Pancreas (tissue), 10 donors: ENCODE results near the gene MREG. TPM values are rescaled to one million over a fixed set of nuclear protein-coding genes. Genes with fewer than 3 reads are reported as not detected.

Experiments used
- ATAC-seq, 4 donors: fragments of 200-7000 bp; cut with Tn5 transposase; one replicate each; pipeline versions ENCODE4 v1.8.0 to v1.9.1; 2020; ENCODE audit warnings: mild to moderate bottlenecking in 4 of 4, moderate library complexity in 4 of 4
- DNase-seq, 6 donors: peaks; one replicate each; pipeline ENCODE4 v3.0.0-alpha.2; 2020
- FAIRE-seq: peaks from 2 replicates; lab custom pipeline; 2012; peaks lifted over from hg19 to GRCh38; lab: Jason Lieb, UNC
- H3K27ac ChIP-seq, 4 donors: fragments of 200-600 bp; sonication (generic); 1 replicate in 3 of 4; 2 replicates in 1 of 4; pipeline versions ENCODE4 v1.5.0 to v1.8.0; 2020
- H3K27me3 ChIP-seq, 4 donors: fragments of 200-600 bp; one replicate each; pipeline ENCODE4 v1.8.0; 2021
- H3K36me3 ChIP-seq, 3 donors: fragments of 200-600 bp; sonication (generic) in 1 of 3; one replicate each; pipeline versions ENCODE4 v1.5.0 to v1.8.0; 2020 to 2021
- H3K4me1 ChIP-seq, 3 donors: fragments of 200-600 bp; one replicate each; pipeline ENCODE4 v1.8.0; 2021
- H3K4me3 ChIP-seq, 4 donors: fragments of 200-600 bp; sonication (generic) in 2 of 4; one replicate each; pipeline versions ENCODE4 v1.5.0 to v1.8.0; 2020 to 2021
- H3K9me3 ChIP-seq, 4 donors: fragments of 200-600 bp; one replicate each; pipeline ENCODE4 v1.8.0; 2021
- WGBS, 2 donors: extraction: QIAGEN DNeasy Blood & Tissue Kit; methylation state at CpG; one replicate each; pipeline ENCODE4 v1.1.7; 2013; 5-methylcytosine and 5-hydroxymethylcytosine counted together
- intact Hi-C, 3 donors: fragments of 100-400 bp; cut with DNase I; formaldehyde crosslinking; loops; one replicate each; pipeline versions ENCODE4 v1.11.1 to v1.14.2; 2022
- polyA plus RNA-seq, 2 donors: library from polyadenylated mRNA; stranded (reverse); fragments of 200-250 nt; gene quantifications; one replicate each; pipeline ENCODE4 v1.2.3, GENCODE V29; 2013
- total RNA-seq, 6 donors: library from RNA; stranded (reverse); fragmentation: NEBNext Ultra II Directional in 4 of 6; extraction: Animal tissue kit (Norgen Biotek cat#: 25700) in 4 of 6; gene quantifications; one replicate each; pipeline versions ENCODE4 v1.2.1 to v1.2.4, GENCODE V29; 2021 to 2023
- TF ChIP-seq, protein P1 (sequence below), 4 donors: fragments of 200-600 bp; sonication (generic) in 3 of 4; IDR thresholded peaks; one replicate each; pipeline versions ENCODE4 v1.5.0 to v1.8.0; 2021; ENCODE audit warnings: antibody characterized with exemption in 4 of 4
- donor health status: healthy with polysubstance abuse.
- donor health status: DM: no; HTN: no; CAD: no; lungs with moderate emphysema.
- donor health status: DM: no; HTN: no; CAD: no.
- donor health status: control.
- donor health status: control.
- donor health status: Bipolar disorder and iron deficiency.
- donor health status: DM: yes; HTN: yes; CAD: no.
- donor health status: DM: no; HTN: no; CAD: no.
- donor health status: DM: no; HTN: no; CAD: no.
- donor health status: DM: yes; HTN: yes; CAD: no.

Gene MREG
- total and polyA plus RNA-seq, 8 donors, result 1.2 to 4.8 (median 2.3) TPM

DNA sequence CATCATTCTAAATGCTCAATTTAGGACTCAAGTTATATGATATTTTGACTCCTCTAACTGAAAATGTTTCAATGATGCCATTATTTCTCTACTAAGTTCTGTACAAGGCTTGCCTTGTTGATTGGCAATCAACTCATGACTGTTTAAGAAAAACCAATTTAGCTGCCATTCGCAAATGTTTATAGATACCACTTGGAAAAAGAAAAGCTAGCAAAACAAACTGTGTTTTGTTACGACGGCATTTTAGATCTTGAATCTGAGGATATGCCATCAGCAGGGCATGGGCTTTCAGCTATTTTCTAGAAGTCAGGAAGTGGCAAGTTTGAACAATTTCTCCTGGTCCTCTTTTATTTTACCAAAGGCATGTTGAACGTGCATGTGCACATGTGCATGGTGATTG, 65.3 kb downstream of the MREG start:
- no peak overlapping the region for H3K4me3 ChIP-seq
- H3K27me3 ChIP-seq, result no peaks in the 10 kb centered on the region
- FAIRE-seq, result no peak
- TF ChIP-seq, protein P1, sequence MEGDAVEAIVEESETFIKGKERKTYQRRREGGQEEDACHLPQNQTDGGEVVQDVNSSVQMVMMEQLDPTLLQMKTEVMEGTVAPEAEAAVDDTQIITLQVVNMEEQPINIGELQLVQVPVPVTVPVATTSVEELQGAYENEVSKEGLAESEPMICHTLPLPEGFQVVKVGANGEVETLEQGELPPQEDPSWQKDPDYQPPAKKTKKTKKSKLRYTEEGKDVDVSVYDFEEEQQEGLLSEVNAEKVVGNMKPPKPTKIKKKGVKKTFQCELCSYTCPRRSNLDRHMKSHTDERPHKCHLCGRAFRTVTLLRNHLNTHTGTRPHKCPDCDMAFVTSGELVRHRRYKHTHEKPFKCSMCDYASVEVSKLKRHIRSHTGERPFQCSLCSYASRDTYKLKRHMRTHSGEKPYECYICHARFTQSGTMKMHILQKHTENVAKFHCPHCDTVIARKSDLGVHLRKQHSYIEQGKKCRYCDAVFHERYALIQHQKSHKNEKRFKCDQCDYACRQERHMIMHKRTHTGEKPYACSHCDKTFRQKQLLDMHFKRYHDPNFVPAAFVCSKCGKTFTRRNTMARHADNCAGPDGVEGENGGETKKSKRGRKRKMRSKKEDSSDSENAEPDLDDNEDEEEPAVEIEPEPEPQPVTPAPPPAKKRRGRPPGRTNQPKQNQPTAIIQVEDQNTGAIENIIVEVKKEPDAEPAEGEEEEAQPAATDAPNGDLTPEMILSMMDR (IDR thresholded peaks at IDR 0.05), result no peak
- H3K4me1 ChIP-seq, result no peaks in the 10 kb centered on the region
- H3K27ac ChIP-seq, result no peak overlapping the region
- H3K9me3 ChIP-seq, result no peaks in the 10 kb centered on the region
- ATAC-seq, result no peak
- 88 to 93% methylated on average over 4 of the region's 4 CpGs for WGBS, 2 donors
- intact Hi-C loops, result no loop called here
- H3K36me3 ChIP-seq, result no peaks in the 10 kb centered on the region
- DNase-seq, result no peak

DNA sequence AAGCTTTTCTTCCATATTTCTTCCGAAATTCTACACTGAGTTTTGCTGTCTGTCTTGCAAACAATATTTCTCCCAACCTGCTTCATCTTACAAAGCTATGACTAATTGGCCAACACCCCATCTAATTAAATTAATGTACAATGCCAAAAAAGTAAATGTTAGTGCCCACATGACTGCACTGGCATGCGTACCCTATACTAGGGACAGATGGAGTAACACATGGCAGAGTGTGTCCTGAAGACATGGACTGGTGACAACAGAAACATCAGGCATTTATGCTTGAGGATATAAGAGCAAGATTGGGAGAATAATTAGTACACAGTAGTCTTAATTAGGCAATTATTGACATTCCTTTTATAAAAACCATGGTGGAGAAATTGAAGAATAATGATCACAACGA, 66.8 kb downstream of the MREG start:
- H3K9me3 ChIP-seq, result no peaks in the 10 kb centered on the region
- no peak for FAIRE-seq

DNA sequence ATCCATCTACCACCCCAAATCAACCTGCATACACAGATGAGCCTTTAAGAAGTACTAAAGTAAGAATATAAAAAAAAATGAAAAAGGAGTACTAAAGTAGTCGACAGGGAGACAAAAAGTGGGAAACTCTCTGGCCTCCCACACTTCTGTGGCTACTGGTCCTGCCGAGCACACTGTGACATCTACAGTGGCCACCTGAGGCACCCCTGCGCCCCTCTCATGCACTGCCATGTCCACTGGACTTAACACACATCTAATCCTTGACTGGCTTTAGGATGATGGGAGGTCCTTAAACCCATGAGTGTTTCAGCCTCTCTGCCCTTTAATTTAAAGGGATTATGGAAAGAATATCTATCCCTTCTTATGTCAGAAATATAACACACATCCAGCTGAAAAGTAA, 71.2 kb downstream of the MREG start:
- H3K4me1 ChIP-seq, result no peaks in the 10 kb centered on the region

More for the DNA sequence above, 66.8 kb downstream of the MREG start:
- Histone ChIP-seq H3K4me1 (no peaks in the 10 kb centered on the region), H3K27me3 (no peaks in the 10 kb centered on the region), H3K4me3 (no peak overlapping the region), H3K36me3 (no peaks in the 10 kb centered on the region), H3K27ac (no peak overlapping the region)
- DNase-seq (no peak), ATAC-seq (no peak)
- WGBS, 2 donors, result 32 to 33% methylated on average over 3 of the region's 3 CpGs
- TF ChIP-seq, protein P1 (IDR thresholded peaks at IDR 0.05), result no peak
- intact Hi-C loops, result no loop called here

DNA sequence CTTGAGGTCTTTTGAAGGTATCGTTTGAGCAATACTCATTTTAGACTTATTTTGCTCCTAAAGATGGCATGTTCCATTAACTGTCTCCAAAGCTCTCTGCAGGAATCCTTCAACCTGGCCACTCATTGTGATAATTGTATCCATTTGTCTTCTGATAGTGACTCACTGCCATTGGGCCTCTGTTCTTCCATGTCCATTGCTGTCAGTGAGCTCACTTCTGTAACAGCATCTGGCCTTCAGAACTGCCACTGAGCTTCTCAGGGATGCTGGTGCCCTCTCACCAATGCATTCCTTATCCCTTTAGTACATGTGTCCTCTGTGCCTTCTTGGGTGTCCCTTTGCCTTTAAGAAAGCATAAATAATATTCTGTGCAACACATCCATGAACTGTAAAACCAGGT, 71.6 kb downstream of the MREG start:
- Histone ChIP-seq H3K4me1 (no peaks in the 10 kb centered on the region), H3K27ac (no peak overlapping the region), H3K4me3 (no peak overlapping the region), H3K36me3 (no peaks in the 10 kb centered on the region), H3K27me3 (no peaks in the 10 kb centered on the region), H3K9me3 (no peaks in the 10 kb centered on the region)
- ATAC-seq (no peak), FAIRE-seq (no peak), DNase-seq (no peak)
- intact Hi-C loops, result no loop called here
- TF ChIP-seq, protein P1 (IDR thresholded peaks at IDR 0.05), result no peak
- 97 to 98% methylated on average over 1 of the region's 1 CpG for WGBS, 2 donors

More for the DNA sequence above, 71.2 kb downstream of the MREG start:
- no peak overlapping the region for H3K27ac ChIP-seq
- H3K36me3 ChIP-seq, result no peaks in the 10 kb centered on the region
- no peaks in the 10 kb centered on the region for H3K27me3 ChIP-seq
- no peak overlapping the region for H3K4me3 ChIP-seq
- no peak for FAIRE-seq
- TF ChIP-seq, protein P1 (IDR thresholded peaks at IDR 0.05), result no peak
- intact Hi-C loops, result no loop called here
- H3K9me3 ChIP-seq, result no peaks in the 10 kb centered on the region
- no peak for DNase-seq
- no peak for ATAC-seq
- WGBS, 2 donors, result 90 to 94% methylated on average over 3 of the region's 3 CpGs

DNA sequence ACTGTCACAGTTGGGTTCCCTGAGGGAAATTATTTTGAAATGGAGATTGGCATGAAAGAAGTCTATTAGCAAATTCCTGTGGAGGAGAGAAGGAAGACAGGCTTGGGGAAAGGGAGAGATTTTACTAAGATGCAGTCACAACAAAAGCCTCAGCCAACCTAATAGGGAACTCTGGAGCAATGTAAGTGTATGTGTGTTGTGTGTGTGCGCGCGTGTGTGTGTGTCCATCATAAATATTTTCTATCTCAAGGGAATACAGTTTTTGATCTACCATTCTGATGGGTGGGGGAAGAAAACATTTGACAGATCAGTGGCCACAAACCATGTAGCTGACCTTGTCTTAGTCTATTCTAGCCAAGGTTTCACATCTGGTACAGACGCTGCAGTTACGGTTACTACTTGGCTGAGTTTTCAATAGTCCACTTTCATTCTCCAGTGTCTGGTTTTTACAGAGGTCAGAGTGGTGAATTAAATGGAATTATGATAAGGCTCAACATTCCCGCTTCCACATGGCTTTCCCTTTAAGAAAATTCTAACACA, 72.6 kb downstream of the MREG start:
- no peak for FAIRE-seq
- Histone ChIP-seq H3K36me3 (no peaks in the 10 kb centered on the region), H3K9me3 (no peaks in the 10 kb centered on the region), H3K27ac (no peak overlapping the region), H3K27me3 (no peaks in the 10 kb centered on the region), H3K4me1 (no peaks in the 10 kb centered on the region), H3K4me3 (no peak overlapping the region)
- no peak for ATAC-seq
- WGBS, 2 donors, result 91 to 95% methylated on average over 6 of the region's 6 CpGs
- intact Hi-C loops, result no loop called here
- DNase-seq, result no peak
- TF ChIP-seq, protein P1 (IDR thresholded peaks at IDR 0.05), result no peak
